ENCODE measurements around the gene SYNGR3.

The SYNGR3 gene

GRCh38 chr16:1977875-1978268, 11.9 kb upstream of the SYNGR3 start:
- H3K27me3 ChIP-seq (replicated peaks; ENCODE audit: insufficient read depth, low read length), result peaks cover 31% of the 10 kb centered on the region
- 0 out of 2 replicates have a peak, but pooled peaks cover 3% of the 10 kb centered on the region for H3K4me1 ChIP-seq (ENCODE audit: low read length)
- no peaks in the 10 kb centered on the region for H3K9me2 ChIP-seq (replicated peaks; ENCODE audit: insufficient read depth, low read length)
- H3K79me2 ChIP-seq (ENCODE audit: low read length), result peaks cover 13% of the 10 kb centered on the region
- TF ChIP-seq CTCF (IDR thresholded peaks at IDR 0.05; ENCODE audit: low read length), result no peak
- no peak for TF ChIP-seq EZH2phosphoT487 (IDR thresholded peaks at IDR 0.05; ENCODE audit: low read length)
- TF ChIP-seq EZH2 (optimal IDR thresholded peaks at IDR 0.05; ENCODE audit: low read depth, low read length), result no peak
- H3F3A ChIP-seq (ENCODE audit: insufficient read depth, low read length), result peaks cover 9% of the 10 kb centered on the region
- H3K9me3 ChIP-seq (replicated peaks; ENCODE audit: insufficient read depth, low read length), result no peaks in the 10 kb centered on the region
- no peak overlapping the region for H3K9ac ChIP-seq (ENCODE audit: low read length)
- H3K4me3 ChIP-seq (ENCODE audit: low read length), result no peak overlapping the region
- H4K20me1 ChIP-seq (ENCODE audit: insufficient read depth, low read length), result no peaks in the 10 kb centered on the region
- no peak for DNase-seq
- no peak overlapping the region for H3K27ac ChIP-seq (ENCODE audit: low read length)
- H2AFZ ChIP-seq (ENCODE audit: low read length), result no peak overlapping the region
- no peak overlapping the region for H3K4me2 ChIP-seq (ENCODE audit: low read depth, low read length)
- no peaks in the 10 kb centered on the region for H3K36me3 ChIP-seq (replicated peaks; ENCODE audit: insufficient read depth, low read length)

GRCh38 chr16:1978476-1979120, 11.2 kb upstream of the SYNGR3 start:
- Histone ChIP-seq H3K36me3 (replicated peaks; ENCODE audit: insufficient read depth, low read length) (no peaks in the 10 kb centered on the region), H4K20me1 (ENCODE audit: insufficient read depth, low read length) (no peaks in the 10 kb centered on the region), H3K27me3 (replicated peaks; ENCODE audit: insufficient read depth, low read length) (peaks cover 39% of the 10 kb centered on the region), H2AFZ (ENCODE audit: low read length) (no peak overlapping the region), H3K79me2 (ENCODE audit: low read length) (peaks cover 5% of the 10 kb centered on the region), H3K4me3 (ENCODE audit: low read length) (no peak overlapping the region), H3K4me2 (ENCODE audit: low read depth, low read length) (no peak overlapping the region), H3K9ac (ENCODE audit: low read length) (no peak overlapping the region), H3K4me1 (ENCODE audit: low read length) (0 out of 2 replicates have a peak, but pooled peaks cover 3% of the 10 kb centered on the region), H3K9me3 (replicated peaks; ENCODE audit: insufficient read depth, low read length) (no peaks in the 10 kb centered on the region), H3K27ac (ENCODE audit: low read length) (no peak overlapping the region), H3F3A (ENCODE audit: insufficient read depth, low read length) (peaks cover 16% of the 10 kb centered on the region), H3K9me2 (replicated peaks; ENCODE audit: insufficient read depth, low read length) (no peaks in the 10 kb centered on the region)
- TF ChIP-seq EZH2phosphoT487 (IDR thresholded peaks at IDR 0.05; ENCODE audit: low read length) (no peak), EZH2 (optimal IDR thresholded peaks at IDR 0.05; ENCODE audit: low read depth, low read length) (no peak), CTCF (IDR thresholded peaks at IDR 0.05; ENCODE audit: low read length) (no peak)
- no peak for DNase-seq

- Histone ChIP-seq H3K27ac (ENCODE audit: low read length) (no peak overlapping the region), H3K4me1 (ENCODE audit: low read length) (0 out of 2 replicates have a peak, but pooled peaks cover 3% of the 10 kb centered on the region), H2AFZ (ENCODE audit: low read length) (no peak overlapping the region), H3K27me3 (replicated peaks; ENCODE audit: insufficient read depth, low read length) (peaks cover 39% of the 10 kb centered on the region), H4K20me1 (ENCODE audit: insufficient read depth, low read length) (no peaks in the 10 kb centered on the region), H3K36me3 (replicated peaks; ENCODE audit: insufficient read depth, low read length) (no peaks in the 10 kb centered on the region), H3K9me3 (replicated peaks; ENCODE audit: insufficient read depth, low read length) (no peaks in the 10 kb centered on the region), H3K4me2 (ENCODE audit: low read depth, low read length) (no peak overlapping the region), H3K9me2 (replicated peaks; ENCODE audit: insufficient read depth, low read length) (no peaks in the 10 kb centered on the region), H3F3A (ENCODE audit: insufficient read depth, low read length) (peaks cover 19% of the 10 kb centered on the region), H3K4me3 (ENCODE audit: low read length) (no peak overlapping the region), H3K79me2 (ENCODE audit: low read length) (peaks cover under 1% of the 10 kb centered on the region; the same call in 1 of the 2 replicates), H3K9ac (ENCODE audit: low read length) (no peak overlapping the region)
- DNase-seq, result no peak
- no peak for TF ChIP-seq EZH2phosphoT487 (IDR thresholded peaks at IDR 0.05; ENCODE audit: low read length)
- no peak for TF ChIP-seq CTCF (IDR thresholded peaks at IDR 0.05; ENCODE audit: low read length)
- TF ChIP-seq EZH2 (optimal IDR thresholded peaks at IDR 0.05; ENCODE audit: low read depth, low read length), result no peak
Measured at GRCh38 chr16:1979271-1980029, 10.3 kb upstream of the SYNGR3 start.

Measured in MM.1S (cell line).